ENCODE results near the gene PRDM2.

The PRDM2 gene

GRCh38 chr1:13730751-13731482 is 30.9 kb downstream of the PRDM2 start:
- DNase-seq (ENCODE audit: low read depth): no peak
- H3K4me3 ChIP-seq (ENCODE audit: low read depth, low read length): no peak overlapping the region

DNA sequence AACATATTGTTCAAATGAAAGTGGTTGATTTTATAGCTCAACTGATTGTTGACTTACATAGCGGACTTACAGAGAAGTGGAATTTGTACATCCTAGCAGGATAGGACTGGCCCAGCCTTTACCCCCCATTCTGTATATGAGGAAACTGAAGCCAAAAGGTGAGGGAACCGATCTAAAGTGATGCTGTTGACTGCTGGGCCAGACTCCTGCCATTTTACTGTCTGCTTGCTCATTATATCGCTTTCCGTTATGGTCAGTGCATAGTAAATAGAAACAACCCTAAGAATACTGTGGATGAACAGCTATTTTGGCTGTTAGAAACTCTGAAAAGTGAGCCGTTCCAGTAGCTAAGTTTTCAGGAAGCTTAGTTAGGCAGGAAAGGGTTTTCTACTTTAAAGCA is 31.9 kb downstream of the PRDM2 start:
- no peak overlapping the region for H3K4me3 ChIP-seq (ENCODE audit: low read depth, low read length)
- DNase-seq (ENCODE audit: low read depth): no peak

- no peak overlapping the region for H3K4me3 ChIP-seq (ENCODE audit: low read depth, low read length)
- DNase-seq (ENCODE audit: low read depth): no peak
Measured at GRCh38 chr1:13732971-13733667, 33.1 kb downstream of the PRDM2 start.

DNA sequence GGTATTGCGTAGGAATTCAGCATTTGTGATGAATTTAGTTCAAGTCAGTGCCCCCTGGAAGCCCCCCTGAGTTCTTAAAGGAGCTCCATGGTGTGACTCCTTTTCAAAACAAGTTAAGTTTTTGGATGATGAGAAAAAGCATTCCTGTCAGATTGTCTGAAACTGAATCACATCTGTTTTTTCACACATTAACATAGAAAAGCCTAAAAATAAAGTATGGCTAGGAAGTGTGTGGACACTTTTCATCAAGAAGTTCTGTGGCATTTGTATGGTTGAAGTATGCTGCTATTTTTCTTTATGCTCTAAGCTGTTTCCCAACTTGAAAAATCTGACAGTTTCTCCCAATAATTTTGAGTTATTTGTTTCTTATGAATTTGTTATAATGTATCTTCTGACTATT is 33.7 kb downstream of the PRDM2 start:
- no peak for DNase-seq (ENCODE audit: low read depth)
- no peak overlapping the region for H3K4me3 ChIP-seq (ENCODE audit: low read depth, low read length)

DNA sequence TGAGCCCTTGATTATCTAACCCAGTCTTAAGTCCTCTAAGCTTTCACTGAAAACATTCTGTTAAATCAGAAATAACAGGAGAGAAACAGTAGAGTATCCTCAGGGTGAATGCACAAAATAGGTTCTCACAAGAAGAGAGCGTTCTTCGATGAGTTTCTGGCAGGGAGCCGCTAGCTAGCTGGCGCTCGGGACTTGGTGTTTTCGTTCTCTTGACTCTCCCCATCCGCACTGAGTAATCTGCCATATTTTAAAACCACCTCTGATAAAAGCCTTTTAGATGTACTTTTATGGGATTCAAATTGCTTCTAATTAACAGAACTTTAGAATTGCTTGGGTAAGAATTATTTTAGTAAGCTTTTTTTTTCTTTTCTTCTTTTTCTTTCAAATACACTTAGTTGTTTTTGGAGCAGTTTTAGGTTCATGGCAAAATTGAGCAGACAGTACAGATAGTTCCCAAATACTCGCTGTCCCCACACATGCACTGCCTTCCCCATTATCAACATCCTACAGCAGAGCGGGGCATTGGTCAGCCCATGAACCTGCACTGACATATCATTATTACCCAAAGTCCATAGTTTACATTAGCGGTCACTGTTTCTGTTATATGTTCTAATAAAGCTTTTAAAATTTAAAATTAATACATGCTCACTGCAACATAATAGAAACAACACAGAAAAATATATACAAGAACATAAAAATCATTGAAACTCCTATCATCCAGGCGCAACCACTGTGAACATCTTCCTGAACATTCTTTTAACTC is 35.4 kb downstream of the PRDM2 start:
- H3K4me3 ChIP-seq (ENCODE audit: low read depth, low read length): no peak overlapping the region
- no peak for DNase-seq (ENCODE audit: low read depth)

GRCh38 chr1:13737398-13737797 is 37.4 kb downstream of the PRDM2 start:
- H3K4me3 ChIP-seq (ENCODE audit: low read depth, low read length): no peak overlapping the region
- no peak for DNase-seq (ENCODE audit: low read depth)

DNA sequence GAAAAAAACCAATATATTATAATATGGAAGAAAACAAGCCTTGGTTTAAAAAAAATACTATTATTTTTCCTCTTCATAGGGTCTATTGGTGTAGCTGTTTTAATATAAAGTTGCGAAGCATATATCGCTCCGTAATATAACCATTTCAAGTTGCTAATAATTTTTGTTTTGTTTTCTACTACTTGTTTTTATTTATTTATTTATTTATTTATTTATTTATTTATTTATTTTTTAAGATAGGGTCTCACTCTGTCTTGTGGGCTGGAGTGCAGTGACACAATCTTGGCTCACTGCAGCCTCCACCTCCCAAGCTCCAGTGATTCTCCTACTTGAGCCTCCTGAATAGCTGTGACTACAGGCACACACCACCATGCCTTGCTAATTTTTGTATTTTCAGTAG is 46.4 kb downstream of the PRDM2 start:
- DNase-seq (ENCODE audit: low read depth): no peak
- no peak overlapping the region for H3K4me3 ChIP-seq (ENCODE audit: low read depth, low read length)

GRCh38 chr1:13748610-13749505 is 48.9 kb downstream of the PRDM2 start:
- H3K4me3 ChIP-seq (ENCODE audit: low read depth, low read length): peak overlapping the region; percentile 79
- DNase-seq (ENCODE audit: low read depth): peak; percentile 81

DNA sequence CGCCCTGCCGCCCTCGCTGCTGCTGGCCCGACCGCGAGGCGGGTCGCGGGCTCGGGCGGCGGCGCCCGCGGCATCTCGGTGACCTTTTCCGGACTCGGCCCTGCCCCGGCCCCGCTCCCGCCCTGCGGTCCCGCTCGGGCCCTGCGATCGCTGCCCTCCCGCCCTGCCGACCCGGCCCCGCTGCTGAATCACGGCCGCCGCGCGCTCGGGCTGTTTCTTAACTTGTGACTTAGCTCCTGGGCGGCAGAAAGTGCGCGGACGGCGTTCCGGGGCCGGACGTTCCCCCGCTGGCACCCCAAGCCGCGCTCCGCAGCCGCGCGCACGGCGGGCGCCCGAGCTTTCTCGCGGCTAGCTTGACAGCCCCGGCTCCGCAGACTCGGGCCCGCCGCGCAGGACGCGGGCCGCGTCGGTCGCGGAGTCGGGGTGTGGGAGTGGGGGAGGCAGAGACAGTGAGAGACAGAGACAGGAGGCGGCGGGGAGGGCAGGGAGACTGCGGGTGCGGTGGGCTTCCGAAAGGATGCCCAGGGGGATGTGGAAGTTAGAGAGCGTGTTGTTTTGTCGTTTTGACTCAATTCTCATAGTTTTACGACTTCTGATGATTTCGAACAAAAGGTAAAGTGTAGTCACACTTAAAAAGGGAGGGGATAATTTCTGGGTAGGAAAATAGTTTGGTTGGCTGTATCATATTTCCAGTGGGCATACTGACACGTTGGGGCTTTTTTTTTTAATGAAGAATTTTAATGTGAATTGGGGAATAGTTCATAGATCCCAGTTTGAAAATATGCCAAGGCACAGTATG is 49.8 kb downstream of the PRDM2 start:
- H3K4me3 ChIP-seq (ENCODE audit: low read depth, low read length): peak overlapping the region; percentile 79
- DNase-seq (ENCODE audit: low read depth): no peak

GRCh38 chr1:13751458-13751871 is 51.5 kb downstream of the PRDM2 start:
- DNase-seq (ENCODE audit: low read depth): no peak
- no peak overlapping the region for H3K4me3 ChIP-seq (ENCODE audit: low read depth, low read length)

GRCh38 chr1:13751985-13752384 is 52.0 kb downstream of the PRDM2 start:
- DNase-seq (ENCODE audit: low read depth): no peak

DNA sequence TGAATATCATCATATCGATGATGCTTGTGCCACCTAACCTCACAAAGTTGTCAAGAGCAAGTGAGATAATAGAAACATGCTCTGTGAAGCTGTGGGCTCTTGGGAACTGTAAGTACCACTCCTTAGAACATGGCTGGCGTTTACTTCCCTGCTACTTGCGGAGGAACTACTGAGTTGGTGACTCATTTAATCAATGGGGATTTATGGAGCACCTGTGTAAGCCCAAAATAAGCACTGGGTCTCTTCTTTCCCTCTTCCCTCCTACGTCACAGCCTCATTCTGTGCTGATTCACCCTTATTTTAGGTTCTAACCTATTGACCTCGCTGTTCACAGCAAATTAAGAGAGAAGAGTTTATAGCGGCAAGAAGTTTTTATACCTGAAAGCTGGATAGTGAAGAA is 52.9 kb downstream of the PRDM2 start:
- no peak overlapping the region for H3K4me3 ChIP-seq (ENCODE audit: low read depth, low read length)
- no peak for DNase-seq (ENCODE audit: low read depth)

More at GRCh38 chr1:13751985-13752384, 52.0 kb downstream of the PRDM2 start:
- H3K4me3 ChIP-seq (ENCODE audit: low read depth, low read length): no peak overlapping the region

GRCh38 chr1:13753636-13754402 is 53.8 kb downstream of the PRDM2 start:
- H3K4me3 ChIP-seq (ENCODE audit: low read depth, low read length): no peak overlapping the region
- DNase-seq (ENCODE audit: low read depth): no peak

- DNase-seq (ENCODE audit: low read depth): no peak
- H3K4me3 ChIP-seq (ENCODE audit: low read depth, low read length): no peak overlapping the region
Measured at GRCh38 chr1:13754510-13755103, 54.6 kb downstream of the PRDM2 start.

DNA sequence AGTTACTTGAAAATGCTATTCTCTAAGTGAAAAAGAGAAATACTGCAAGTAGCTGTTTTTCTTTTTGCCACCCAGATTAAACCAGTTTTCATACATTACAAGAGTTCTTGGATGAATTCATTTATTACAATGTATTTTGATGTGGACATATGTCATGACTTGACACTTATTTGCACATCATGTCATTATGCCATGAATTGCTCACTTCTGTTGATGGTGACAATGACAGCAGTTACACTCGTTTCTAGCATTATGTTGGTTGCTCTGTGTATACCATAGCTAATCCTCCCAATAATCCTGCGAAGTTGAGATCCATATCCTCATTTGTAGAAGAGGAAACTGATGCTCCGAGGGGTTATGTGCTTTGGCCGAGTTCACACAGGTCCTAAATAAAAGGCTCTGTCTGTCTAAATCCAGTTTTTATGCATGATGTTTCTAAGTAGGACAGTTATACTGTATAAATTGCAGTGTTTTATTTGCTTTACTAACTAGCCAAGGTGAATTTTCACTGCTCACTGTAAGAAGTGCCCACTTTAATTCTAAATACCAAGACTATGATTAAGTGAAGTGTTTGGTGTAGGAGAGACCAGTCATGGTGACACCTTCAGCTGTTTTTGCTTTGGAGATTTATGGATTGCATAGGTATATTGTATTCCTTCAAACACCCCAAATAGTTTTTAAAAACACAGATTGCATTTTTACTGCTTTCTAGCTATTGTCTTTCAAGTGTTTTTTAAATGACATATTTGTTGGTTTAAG is 56.7 kb downstream of the PRDM2 start:
- no peak for DNase-seq (ENCODE audit: low read depth)

GRCh38 chr1:13757693-13758092 is 57.7 kb downstream of the PRDM2 start:
- H3K4me3 ChIP-seq (ENCODE audit: low read depth, low read length): no peak overlapping the region
- no peak for DNase-seq (ENCODE audit: low read depth)

More for the DNA sequence above, 56.7 kb downstream of the PRDM2 start:
- H3K4me3 ChIP-seq (ENCODE audit: low read depth, low read length): no peak overlapping the region

- no peak overlapping the region for H3K4me3 ChIP-seq (ENCODE audit: low read depth, low read length)
- DNase-seq (ENCODE audit: low read depth): no peak
Measured at GRCh38 chr1:13759072-13759471, 59.1 kb downstream of the PRDM2 start.

Measured in skeletal muscle cell (primary cell).